NCI-H2107 treated with DMSO at 0.1 percent for 48 hours (cell line): ENCODE results near the gene TMPRSS3.

ENCODE experiments used
- DNase-seq: peaks from one replicate; lab custom pipeline; 2025; ENCODE audit not compliant: unreplicated experiment; lab: John Stamatoyannopoulos, UW

The TMPRSS3 gene

GRCh38 chr21:42374864-42375499 lies 20.9 kb downstream of the TMPRSS3 start:
- DNase-seq = peak; percentile 76

- no peak for DNase-seq
These were observed 21.4 kb downstream of the TMPRSS3 start for GRCh38 chr21:42374457-42374856.

GRCh38 chr21:42373908-42374455 lies 21.9 kb downstream of the TMPRSS3 start:
- DNase-seq = no peak

GRCh38 chr21:42373196-42373907 lies 22.5 kb downstream of the TMPRSS3 start:
- DNase-seq = no peak

GRCh38 chr21:42370894-42371654 lies 24.8 kb downstream of the TMPRSS3 start:
- no peak for DNase-seq

- no peak for DNase-seq
These were observed 26.0 kb downstream of the TMPRSS3 start for GRCh38 chr21:42369821-42370220.

GRCh38 chr21:42367367-42368165 lies 28.3 kb downstream of the TMPRSS3 start:
- peak; percentile 43 for DNase-seq

- no peak for DNase-seq
These were observed 29.4 kb downstream of the TMPRSS3 start, which contains the start of gene TFF1 for GRCh38 chr21:42366292-42367010. Gene TFF1 (minus strand): TSS chr21:42366535. CDS start chr21:42366495, 40 bp downstream.

GRCh38 chr21:42365770-42366169 lies 30.1 kb downstream of the TMPRSS3 start:
- DNase-seq = no peak

GRCh38 chr21:42364304-42364865 lies 31.5 kb downstream of the TMPRSS3 start:
- DNase-seq = no peak

GRCh38 chr21:42363312-42363711 lies 32.5 kb downstream of the TMPRSS3 start:
- DNase-seq = no peak

- no peak for DNase-seq
These were observed 33.2 kb downstream of the TMPRSS3 start for GRCh38 chr21:42362700-42363099.

GRCh38 chr21:42362198-42362597 lies 33.7 kb downstream of the TMPRSS3 start:
- DNase-seq = no peak

GRCh38 chr21:42361286-42361685 lies 34.6 kb downstream of the TMPRSS3 start:
- DNase-seq = no peak

- DNase-seq = no peak
These were observed 35.5 kb downstream of the TMPRSS3 start for GRCh38 chr21:42360317-42360716.

GRCh38 chr21:42358937-42359336 lies 36.9 kb downstream of the TMPRSS3 start:
- DNase-seq = no peak

GRCh38 chr21:42358261-42358660 lies 37.6 kb downstream of the TMPRSS3 start:
- DNase-seq = no peak

- no peak for DNase-seq
These were observed 38.5 kb downstream of the TMPRSS3 start for GRCh38 chr21:42357307-42357706.

GRCh38 chr21:42356650-42357049 lies 39.2 kb downstream of the TMPRSS3 start:
- no peak for DNase-seq

GRCh38 chr21:42356046-42356445 lies 39.8 kb downstream of the TMPRSS3 start:
- DNase-seq = no peak
